HG02973 (cell line): ENCODE results near the gene MCC.

Experiments used
- ATAC-seq: cut with Tn5 transposase; IDR thresholded peaks from one replicate; pipeline ENCODE4 v1.9.1; 2021; ENCODE audit warnings: moderate library complexity; ENCODE audit not compliant: unreplicated experiment

MCC gene

GRCh38 chr5:113205323-113205722, 282.9 kb downstream of the MCC start:
- no peak for ATAC-seq

GRCh38 chr5:113204525-113205161, 283.6 kb downstream of the MCC start:
- no peak for ATAC-seq

DNA sequence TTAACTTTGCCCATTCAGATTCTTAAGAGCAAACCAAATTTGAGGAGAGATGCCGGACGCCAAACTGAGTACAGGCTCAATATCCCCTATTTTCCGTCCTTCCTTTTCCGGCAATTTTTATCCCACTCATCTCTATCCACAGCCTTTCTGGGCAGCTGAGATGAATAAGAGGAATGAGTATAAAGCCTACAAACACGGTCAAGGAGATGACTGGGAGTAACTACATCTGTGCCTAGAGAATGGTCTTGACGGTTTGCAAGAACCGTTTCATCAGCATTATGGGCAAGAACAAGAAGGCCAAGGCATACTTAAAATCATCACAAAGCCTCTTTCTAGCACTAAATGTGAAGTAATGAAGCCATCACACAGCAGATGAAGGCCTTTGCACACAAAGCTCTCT, 284.3 kb downstream of the MCC start:
- ATAC-seq: no peak

DNA sequence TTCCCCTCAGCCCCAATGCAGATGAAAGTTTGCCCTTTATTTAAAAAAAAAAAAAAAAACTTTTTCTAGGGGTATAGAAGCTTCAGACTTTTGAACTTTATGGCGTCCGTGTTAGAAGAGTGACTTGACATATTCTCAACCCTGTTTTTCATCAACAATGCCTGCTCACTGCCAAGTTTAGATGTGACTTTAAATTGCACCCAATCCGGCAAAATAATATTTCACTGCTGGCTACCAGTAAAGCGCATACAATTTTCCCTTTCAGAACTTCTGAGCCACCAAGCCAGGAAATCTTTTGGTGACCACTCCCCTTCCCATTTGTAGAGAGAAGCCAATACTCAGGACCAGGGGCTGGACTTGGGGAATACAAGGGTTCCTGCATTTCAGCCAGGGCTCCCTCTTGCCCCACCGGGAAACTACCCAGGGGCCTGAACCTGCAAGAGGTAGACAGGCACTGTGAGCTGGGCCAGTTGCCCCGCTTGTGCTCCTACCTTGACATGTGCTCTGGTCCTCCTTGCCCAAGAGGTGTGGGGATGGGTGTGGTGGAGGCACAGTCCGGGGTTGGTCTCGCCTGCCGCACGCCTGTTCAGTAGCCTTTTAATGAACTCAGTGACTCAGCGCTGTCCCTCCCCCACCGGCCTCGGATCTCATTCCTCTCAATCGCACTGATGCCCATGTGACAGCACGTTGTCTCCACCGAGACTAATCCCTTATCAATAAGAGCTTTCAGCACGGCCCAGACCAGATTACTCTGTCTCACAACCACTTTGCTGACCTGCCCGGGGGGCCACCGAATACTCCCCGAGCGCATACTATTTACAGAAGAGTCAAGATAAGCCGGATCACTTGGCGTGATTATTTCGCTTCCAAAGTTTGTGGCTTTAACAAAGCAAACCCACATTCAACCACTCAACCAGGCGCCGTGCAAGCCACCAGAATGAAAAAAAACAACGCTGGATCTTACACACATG, 285.2 kb downstream of the MCC start:
- no peak for ATAC-seq

- no peak for ATAC-seq
These were observed 286.0 kb downstream of the MCC start for GRCh38 chr5:113202287-113202686.

DNA sequence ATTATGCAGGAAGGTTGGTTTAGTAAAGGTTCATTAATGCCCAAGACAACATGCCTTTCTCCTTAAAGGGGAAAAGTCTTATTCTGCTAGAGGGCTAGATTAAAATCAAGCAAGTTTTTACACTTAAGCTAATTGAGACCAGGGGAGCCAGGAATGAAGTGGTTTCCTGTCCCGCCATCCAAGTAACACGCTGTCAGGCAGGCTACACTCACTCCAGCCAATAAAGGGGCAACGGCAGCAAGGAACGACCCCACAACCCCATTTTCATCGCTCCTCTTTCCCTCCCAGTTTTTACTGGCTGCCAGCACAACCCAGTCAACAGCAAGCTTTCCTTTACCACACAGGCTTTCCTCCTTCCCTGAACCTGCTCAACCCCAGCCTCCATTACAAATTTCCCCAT, 286.5 kb downstream of the MCC start:
- ATAC-seq: no peak

- ATAC-seq: no peak
These were observed 288.9 kb downstream of the MCC start for GRCh38 chr5:113199122-113199905.

- no peak for ATAC-seq
These were observed 290.6 kb downstream of the MCC start for GRCh38 chr5:113197456-113198200.

DNA sequence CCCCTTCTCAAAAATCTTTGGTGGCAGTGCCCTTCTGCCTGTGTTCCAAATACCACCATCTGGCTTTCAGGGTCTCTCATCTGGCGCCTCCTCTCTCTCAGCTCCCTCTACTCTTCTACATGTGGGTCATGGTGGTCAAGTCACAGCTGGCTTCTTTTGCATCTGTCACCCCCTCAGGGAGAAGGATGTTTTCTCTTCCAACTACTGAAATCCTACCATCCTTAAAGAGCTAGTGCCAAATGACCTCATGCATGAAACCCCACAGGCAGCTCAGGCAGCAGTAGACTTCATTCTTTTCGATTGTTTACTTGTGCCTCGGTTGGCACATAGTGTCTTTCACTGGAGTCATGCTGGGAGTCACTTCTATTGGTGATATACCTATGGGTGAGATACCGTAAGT, 292.5 kb downstream of the MCC start:
- ATAC-seq: no peak

DNA sequence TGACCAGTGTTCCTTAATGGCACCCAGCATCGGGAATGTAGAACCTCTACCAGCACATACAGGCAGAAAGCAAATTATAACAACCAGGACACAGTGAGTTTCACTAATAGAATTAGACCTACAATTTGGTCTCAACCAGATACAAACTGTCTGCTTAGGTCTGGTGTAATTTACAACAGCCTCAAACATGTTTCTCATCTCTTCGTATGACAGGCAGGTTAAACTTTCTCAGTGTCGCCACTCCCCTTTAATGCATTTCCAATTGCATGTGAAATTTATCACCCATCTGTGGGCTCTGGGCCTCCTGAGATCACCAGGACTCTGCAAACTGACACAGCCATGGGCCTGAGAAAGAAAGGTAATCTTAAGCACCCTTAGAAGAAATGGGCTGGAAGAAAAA, 293.0 kb downstream of the MCC start:
- ATAC-seq: no peak

- no peak for ATAC-seq
These were observed 293.7 kb downstream of the MCC start for GRCh38 chr5:113194591-113194990.

- no peak for ATAC-seq
These were observed 294.1 kb downstream of the MCC start for GRCh38 chr5:113194125-113194524.

DNA sequence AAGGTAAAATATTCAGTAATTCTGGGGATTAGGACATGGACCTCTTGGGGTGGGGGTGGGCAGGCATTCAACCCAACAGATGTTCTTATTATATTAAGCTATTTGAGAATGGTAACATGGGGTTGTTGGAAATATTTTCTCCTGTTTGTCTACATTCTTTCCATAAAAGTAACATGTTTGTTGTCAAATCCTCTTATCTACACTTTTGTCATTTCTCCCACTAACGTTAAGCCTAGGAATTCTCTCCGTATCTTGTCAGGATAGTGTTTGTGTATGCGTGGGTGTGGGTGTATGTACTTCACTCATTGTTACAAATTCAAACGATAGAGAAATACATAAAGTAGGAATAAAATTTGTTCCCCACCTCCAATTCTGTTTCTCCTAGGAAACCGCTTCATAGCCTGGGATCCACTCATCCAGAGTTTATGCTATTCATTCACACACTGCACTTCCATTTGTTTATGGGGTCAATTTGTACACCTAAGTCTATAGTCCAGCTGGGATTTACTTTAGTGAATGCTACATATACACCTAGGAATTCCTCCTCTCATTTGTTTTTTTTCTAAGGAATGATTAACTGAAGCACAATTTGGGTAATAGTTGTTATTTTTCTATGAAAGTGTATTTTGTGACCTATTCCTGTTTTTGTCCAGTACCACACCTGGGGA, 294.8 kb downstream of the MCC start:
- ATAC-seq: no peak

DNA sequence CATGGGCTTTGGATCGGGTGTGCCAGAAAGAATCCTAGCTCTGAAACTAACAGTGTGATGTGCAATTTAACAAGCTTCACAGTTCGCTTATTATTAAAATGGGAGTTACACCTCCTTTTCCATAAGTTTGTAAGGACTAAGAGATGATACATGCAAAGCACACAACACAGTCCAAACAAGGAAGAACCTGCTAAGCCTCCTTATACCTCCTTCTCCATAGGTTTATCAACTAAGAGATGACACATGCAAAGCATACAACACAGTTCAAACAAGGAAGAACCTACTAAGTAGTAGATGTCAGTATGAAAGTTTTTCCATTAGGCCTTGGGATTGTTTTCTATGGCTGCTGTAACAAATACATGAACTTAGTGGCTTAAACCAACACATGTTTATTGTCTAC, 295.7 kb downstream of the MCC start:
- ATAC-seq: no peak

- ATAC-seq: no peak
These were observed 297.9 kb downstream of the MCC start for GRCh38 chr5:113190347-113190746.

DNA sequence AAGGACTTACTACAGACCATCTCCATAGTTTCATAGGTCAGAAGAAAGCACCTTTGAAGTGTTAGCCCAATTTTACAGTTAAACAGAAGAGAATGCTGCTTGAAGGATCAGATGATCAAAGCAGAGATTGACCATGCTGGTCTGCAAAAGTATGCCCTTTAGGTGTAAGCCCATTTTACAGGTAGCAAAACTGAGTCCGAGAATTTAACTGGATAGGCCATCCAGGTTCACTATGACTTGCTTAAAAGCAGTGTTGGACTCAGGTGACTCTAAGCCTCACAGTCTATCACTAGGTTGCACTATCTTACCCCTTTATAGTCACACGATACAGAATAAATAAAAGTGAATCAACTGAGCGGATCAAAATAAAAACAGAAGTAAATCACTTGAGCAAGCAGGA, 299.0 kb downstream of the MCC start:
- ATAC-seq: no peak

GRCh38 chr5:113188436-113188835, 299.8 kb downstream of the MCC start:
- ATAC-seq: no peak

- no peak for ATAC-seq
These were observed 300.3 kb downstream of the MCC start for GRCh38 chr5:113187906-113188305.

GRCh38 chr5:113186061-113186460, 302.2 kb downstream of the MCC start:
- ATAC-seq: no peak

- ATAC-seq: no peak
These were observed 304.6 kb downstream of the MCC start for GRCh38 chr5:113183694-113184093.
